Measurements from ENCODE around the gene IL24.

DNA sequence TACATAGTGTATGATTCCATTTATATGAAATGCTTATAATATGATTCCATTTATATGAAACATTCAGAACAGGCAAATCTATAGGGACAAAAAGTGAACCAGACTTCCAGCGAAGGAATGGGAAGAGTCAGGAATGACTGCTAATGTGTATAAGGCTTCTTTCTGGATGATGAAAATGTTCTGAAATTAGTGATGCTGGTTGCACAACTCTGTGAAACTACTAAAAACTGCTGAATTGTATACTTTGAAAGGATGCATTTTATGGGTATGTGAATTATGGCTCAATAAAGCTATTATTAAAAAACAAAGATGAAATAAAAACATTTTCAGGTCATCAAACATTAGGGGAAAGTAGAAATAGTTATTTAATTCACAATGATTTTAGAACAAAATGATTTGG lies 14.1 kb upstream of the IL24 start:
- TF ChIP-seq, protein P1, sequence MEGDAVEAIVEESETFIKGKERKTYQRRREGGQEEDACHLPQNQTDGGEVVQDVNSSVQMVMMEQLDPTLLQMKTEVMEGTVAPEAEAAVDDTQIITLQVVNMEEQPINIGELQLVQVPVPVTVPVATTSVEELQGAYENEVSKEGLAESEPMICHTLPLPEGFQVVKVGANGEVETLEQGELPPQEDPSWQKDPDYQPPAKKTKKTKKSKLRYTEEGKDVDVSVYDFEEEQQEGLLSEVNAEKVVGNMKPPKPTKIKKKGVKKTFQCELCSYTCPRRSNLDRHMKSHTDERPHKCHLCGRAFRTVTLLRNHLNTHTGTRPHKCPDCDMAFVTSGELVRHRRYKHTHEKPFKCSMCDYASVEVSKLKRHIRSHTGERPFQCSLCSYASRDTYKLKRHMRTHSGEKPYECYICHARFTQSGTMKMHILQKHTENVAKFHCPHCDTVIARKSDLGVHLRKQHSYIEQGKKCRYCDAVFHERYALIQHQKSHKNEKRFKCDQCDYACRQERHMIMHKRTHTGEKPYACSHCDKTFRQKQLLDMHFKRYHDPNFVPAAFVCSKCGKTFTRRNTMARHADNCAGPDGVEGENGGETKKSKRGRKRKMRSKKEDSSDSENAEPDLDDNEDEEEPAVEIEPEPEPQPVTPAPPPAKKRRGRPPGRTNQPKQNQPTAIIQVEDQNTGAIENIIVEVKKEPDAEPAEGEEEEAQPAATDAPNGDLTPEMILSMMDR (conservative IDR thresholded peaks at IDR 0.05), result no peak
- no peak for TF ChIP-seq ZFX (IDR thresholded peaks at IDR 0.05)
